Measurements from ENCODE around the gene RAB8A. TPM values are rescaled to one million over a fixed set of nuclear protein-coding genes. Genes with fewer than 3 reads are reported as not detected.

RAB8A gene
- total RNA-seq, 6 experiments from 2014 or later, result 93.5 to 103 (median 100) TPM

GRCh38 chr19:16127776-16128371 lies 16.2 kb downstream of the RAB8A start:
- H3K4me1 Mint-ChIP-seq (ENCODE audit: low read depth), result no peaks in the 10 kb centered on the region
- no peak for DNase-seq
- H3K9me3 Mint-ChIP-seq, result no peaks in the 10 kb centered on the region
- no peak overlapping the region for H3K27ac Mint-ChIP-seq
- TF ChIP-seq, protein P1, sequence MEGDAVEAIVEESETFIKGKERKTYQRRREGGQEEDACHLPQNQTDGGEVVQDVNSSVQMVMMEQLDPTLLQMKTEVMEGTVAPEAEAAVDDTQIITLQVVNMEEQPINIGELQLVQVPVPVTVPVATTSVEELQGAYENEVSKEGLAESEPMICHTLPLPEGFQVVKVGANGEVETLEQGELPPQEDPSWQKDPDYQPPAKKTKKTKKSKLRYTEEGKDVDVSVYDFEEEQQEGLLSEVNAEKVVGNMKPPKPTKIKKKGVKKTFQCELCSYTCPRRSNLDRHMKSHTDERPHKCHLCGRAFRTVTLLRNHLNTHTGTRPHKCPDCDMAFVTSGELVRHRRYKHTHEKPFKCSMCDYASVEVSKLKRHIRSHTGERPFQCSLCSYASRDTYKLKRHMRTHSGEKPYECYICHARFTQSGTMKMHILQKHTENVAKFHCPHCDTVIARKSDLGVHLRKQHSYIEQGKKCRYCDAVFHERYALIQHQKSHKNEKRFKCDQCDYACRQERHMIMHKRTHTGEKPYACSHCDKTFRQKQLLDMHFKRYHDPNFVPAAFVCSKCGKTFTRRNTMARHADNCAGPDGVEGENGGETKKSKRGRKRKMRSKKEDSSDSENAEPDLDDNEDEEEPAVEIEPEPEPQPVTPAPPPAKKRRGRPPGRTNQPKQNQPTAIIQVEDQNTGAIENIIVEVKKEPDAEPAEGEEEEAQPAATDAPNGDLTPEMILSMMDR (IDR thresholded peaks at IDR 0.05), result no peak
- no peak overlapping the region for H3K4me3 Mint-ChIP-seq
- peaks cover 2% of the 10 kb centered on the region for H3K27me3 Mint-ChIP-seq (ENCODE audit: insufficient read depth)
- peaks cover 51% of the 10 kb centered on the region for H3K36me3 Mint-ChIP-seq (ENCODE audit: low read depth)

GRCh38 chr19:16131648-16132047 lies 20.0 kb downstream of the RAB8A start:
- H3K4me3 Mint-ChIP-seq, result no peak overlapping the region
- H3K36me3 Mint-ChIP-seq (ENCODE audit: low read depth), result peaks cover 68% of the 10 kb centered on the region
- no peaks in the 10 kb centered on the region for H3K4me1 Mint-ChIP-seq (ENCODE audit: low read depth)
- TF ChIP-seq, protein P1 (IDR thresholded peaks at IDR 0.05), result no peak
- H3K27ac Mint-ChIP-seq, result no peak overlapping the region
- no peak for DNase-seq
- H3K27me3 Mint-ChIP-seq (ENCODE audit: insufficient read depth), result peaks cover 2% of the 10 kb centered on the region
- H3K9me3 Mint-ChIP-seq, result no peaks in the 10 kb centered on the region

DNA sequence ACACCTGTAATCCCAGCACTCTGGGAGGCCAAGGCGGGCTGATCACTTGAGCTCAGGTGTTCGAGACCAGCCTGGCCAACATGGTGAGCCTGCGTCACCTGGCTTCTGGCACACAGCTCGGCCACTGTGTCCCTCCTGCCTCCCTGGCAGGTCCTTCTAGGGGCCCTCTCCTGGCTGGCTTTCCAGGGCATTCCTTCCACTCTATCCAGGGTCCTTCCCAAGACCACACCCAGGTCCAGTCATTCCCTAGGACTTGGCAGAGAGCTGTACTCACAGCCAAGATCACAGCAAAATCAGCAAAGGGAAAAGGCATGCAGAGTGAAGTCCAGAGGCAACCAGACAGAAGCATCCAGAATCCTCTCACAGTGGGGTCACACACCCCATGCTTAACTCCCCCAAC lies 22.1 kb downstream of the RAB8A start:
- Mint-ChIP-seq H3K9me3 (no peaks in the 10 kb centered on the region), H3K27ac (no peak overlapping the region), H3K4me1 (ENCODE audit: low read depth) (no peaks in the 10 kb centered on the region), H3K36me3 (ENCODE audit: low read depth) (peaks cover 63% of the 10 kb centered on the region), H3K4me3 (no peak overlapping the region), H3K27me3 (ENCODE audit: insufficient read depth) (no peaks in the 10 kb centered on the region; the same call in 1 of the 2 replicates)
- TF ChIP-seq, protein P1 (IDR thresholded peaks at IDR 0.05), result no peak
- no peak for DNase-seq

- TF ChIP-seq, protein P1 (IDR thresholded peaks at IDR 0.05), result no peak
- no peaks in the 10 kb centered on the region for H3K9me3 Mint-ChIP-seq
- no peak overlapping the region for H3K4me3 Mint-ChIP-seq
Measured at GRCh38 chr19:16134510-16134909, 22.8 kb downstream of the RAB8A start.

GRCh38 chr19:16135430-16136127 lies 23.9 kb downstream of the RAB8A start:
- TF ChIP-seq, protein P1 (IDR thresholded peaks at IDR 0.05), result no peak
- Mint-ChIP-seq H3K27me3 (ENCODE audit: insufficient read depth) (no peaks in the 10 kb centered on the region; the same call in 1 of the 2 replicates), H3K27ac (no peak overlapping the region), H3K4me1 (ENCODE audit: low read depth) (no peaks in the 10 kb centered on the region), H3K9me3 (no peaks in the 10 kb centered on the region), H3K36me3 (ENCODE audit: low read depth) (peaks cover 46% of the 10 kb centered on the region), H3K4me3 (no peak overlapping the region)
- DNase-seq, result no peak

More at GRCh38 chr19:16134510-16134909, 22.8 kb downstream of the RAB8A start:
- Mint-ChIP-seq H3K27ac (no peak overlapping the region), H3K4me1 (ENCODE audit: low read depth) (no peaks in the 10 kb centered on the region), H3K36me3 (ENCODE audit: low read depth) (peaks cover 56% of the 10 kb centered on the region), H3K27me3 (ENCODE audit: insufficient read depth) (no peaks in the 10 kb centered on the region; the same call in 1 of the 2 replicates)
- no peak for DNase-seq
